ENCODE data around the gene ABCC1.

DNA sequence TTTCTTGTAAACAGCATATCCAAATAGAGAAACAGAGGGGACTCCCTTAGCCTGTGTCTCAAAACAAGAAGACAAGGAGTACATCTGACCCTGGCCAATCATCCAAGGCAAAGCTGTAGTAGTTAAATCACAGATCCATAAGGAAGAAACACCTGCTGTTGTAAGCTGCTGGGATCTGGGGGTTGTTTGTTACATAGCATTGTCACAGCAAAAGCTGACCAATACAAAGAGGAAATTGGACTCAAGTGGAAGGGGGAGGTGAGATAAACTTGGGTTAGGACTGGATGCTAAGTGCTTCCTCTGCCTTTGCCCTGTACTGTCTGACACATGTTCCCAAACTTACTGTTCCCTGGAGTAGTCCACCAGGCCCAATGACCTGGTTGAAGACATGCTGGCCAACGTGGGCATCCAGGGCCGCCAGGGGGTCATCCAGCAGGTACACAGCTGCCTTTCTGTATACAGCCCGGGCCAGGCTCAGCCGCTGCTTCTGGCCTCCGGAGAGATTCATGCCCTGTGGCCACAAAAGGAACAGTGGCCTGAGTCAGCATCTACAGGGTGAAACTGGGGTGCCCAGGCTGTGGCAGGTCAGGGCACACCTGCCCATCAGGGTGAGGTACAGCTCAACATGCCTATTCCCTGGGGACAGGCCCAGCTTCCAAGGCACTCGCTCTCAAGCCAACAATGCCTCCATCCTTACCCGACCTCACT, 229.2 kb downstream of the ABCC1 start:
- TF ChIP-seq, protein P1, sequence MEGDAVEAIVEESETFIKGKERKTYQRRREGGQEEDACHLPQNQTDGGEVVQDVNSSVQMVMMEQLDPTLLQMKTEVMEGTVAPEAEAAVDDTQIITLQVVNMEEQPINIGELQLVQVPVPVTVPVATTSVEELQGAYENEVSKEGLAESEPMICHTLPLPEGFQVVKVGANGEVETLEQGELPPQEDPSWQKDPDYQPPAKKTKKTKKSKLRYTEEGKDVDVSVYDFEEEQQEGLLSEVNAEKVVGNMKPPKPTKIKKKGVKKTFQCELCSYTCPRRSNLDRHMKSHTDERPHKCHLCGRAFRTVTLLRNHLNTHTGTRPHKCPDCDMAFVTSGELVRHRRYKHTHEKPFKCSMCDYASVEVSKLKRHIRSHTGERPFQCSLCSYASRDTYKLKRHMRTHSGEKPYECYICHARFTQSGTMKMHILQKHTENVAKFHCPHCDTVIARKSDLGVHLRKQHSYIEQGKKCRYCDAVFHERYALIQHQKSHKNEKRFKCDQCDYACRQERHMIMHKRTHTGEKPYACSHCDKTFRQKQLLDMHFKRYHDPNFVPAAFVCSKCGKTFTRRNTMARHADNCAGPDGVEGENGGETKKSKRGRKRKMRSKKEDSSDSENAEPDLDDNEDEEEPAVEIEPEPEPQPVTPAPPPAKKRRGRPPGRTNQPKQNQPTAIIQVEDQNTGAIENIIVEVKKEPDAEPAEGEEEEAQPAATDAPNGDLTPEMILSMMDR (conservative IDR thresholded peaks at IDR 0.05) = no peak
- TF ChIP-seq ZFX (IDR thresholded peaks at IDR 0.05) = no peak
